HG02571 (cell line): ENCODE results near the gene CLDN3.

Experiments used
- ATAC-seq: cut with Tn5 transposase; IDR thresholded peaks from one replicate; pipeline ENCODE4 v1.9.1; 2021; ENCODE audit warnings: mild to moderate bottlenecking, moderate library complexity; ENCODE audit not compliant: unreplicated experiment

The CLDN3 gene

DNA sequence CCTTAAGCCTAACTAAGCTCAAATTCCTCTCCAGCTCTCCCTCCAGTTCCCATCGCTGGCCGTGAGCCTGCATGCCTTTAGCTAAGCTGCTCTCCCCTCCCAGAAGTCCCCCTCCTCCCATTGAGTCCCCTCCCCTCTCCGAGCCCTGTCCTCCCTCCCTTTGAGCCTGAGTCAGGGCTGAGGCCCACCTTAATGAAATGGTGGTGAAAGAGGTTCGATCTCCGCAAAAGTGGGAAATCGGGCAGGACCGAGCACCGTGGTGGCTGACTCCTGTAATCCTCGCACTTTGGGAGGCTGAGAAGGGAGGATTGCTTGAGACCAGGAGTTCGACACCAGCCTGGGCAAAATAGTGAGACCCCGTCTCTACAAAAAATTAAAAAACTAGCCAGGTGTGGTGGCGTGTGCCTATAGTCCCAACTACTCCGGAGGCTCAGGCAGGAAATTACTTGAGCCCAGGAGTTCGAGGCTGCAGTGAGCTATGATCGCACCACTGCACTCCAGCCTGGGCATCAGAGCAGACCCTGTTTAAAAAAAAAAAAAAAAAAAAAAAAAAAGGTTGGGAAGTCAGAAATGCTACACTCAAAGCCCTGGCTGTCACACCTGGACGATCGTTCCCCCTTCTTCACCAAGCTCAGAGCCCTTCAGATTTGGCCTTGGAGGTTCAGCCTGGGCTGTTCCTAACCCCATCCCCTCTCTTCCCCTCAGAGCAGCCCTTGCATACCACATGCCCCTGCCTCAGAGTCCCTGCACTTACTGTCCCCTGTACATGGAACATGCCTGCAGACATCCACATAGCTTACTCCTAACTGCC lies 995 bp upstream of the CLDN3 start:
- ATAC-seq = no peak

DNA sequence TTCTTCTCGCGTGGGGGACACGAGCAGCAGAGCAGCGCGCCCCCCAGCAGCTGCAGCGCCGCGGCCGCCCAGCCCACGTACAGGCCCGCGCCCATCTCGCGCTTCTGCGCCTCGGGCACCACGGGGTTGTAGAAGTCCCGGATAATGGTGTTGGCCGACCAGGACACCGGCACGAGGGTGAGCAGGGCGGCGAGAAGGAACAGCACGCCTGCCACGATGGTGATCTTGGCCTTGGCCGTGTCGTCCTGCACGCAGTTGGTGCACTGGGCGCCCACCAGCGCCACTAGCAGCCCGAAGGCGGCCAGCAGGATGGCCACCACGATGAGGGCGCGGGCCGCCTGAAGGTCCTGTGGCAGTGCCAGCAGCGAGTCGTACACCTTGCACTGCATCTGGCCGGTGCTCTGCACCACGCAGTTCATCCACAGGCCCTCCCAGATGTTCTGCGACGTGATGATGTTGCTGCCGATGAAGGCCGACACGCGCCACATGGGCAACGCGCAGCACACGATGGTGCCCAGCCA lies 529 bp downstream of the CLDN3 start:
- ATAC-seq = no peak

DNA sequence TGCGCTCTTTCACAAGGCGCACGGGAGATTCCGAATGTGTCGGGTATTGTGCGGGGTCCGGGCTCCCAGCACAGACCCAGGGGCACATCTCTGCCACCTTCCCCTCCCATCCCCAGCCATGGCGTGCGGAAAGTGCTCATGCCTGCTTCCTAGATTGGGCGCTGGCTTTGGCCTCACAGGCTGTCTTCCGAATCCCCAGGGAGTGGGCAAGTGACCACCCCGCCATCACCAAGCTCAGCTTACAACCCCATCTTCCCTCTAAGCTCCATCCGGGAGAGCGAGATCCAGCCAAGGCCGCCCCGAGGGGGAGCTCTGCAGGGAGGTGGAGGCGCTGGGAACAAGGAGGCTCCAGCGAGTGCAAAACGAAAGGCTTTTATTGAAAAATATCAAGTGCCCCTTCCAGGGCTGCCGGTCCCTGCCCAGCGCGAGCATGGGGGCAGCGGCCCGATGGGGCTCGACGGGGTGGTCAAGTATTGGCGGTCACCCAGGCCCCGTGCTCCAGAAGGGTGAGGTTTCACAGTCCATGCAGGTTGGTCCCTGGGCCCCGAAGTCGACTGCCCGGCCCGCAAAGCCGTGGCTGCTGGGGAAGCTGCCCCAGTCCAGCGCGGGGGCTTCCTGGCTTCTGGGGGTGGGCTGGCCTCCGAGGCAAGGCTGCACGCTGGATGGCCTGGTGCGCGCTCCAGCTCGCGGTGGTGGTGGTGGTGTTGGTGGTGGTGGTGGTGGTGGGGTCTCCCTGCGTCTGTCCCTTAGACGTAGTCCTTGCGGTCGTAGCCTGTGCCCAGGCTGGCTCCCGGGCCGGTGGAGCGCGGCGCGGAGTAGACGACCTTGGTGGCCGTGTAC lies 1.2 kb downstream of the CLDN3 start:
- no peak for ATAC-seq

DNA sequence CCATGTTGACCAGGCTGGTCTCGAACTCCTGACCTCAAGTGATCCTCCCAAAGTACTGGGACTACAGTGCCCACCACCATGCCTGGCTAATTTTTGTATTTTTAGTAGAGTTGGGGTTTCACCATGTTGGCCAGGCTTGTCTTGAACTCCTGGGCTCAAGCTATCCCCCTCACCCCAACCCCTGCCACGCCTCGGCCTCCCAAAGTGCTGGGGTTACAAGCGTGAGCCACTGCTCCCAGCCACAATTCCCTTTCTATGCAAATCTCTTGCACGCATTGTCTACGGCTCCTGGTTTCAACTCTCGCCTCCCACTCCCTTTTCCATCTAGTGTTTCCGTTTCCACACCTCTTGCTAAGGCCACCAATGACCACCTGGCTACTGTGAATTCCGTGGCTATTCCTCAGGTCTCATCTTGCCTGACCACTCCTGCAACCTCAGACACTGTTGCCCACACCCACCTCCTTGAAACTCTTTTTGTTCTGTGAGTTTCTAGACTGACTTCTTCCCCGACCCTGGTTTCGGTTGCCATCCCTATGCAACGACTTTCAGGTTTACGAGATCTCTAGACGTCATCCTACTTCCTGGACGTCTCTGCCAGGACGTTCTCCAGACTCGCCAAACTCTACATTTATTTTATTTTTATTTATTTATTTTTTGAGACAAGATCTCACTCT lies 3.4 kb downstream of the CLDN3 start:
- ATAC-seq = no peak

DNA sequence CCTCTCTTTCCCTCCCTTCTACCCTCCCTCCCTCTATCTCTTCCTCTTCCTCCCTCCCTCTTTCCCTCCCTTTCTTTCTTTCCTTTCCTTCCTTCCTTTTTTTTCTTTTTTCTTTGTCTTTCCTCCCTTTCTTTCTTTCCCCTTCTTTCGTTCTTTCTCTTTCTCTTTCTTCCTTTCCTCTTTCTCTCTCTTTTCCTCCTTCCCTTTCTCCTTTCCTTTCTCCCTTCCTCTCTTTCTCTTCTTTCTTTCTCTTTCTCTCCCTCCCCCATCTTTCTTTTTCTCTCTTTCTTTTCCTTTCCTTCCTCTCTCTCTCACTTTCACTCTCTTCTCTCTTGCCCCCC lies 7.4 kb downstream of the CLDN3 start:
- ATAC-seq = no peak

DNA sequence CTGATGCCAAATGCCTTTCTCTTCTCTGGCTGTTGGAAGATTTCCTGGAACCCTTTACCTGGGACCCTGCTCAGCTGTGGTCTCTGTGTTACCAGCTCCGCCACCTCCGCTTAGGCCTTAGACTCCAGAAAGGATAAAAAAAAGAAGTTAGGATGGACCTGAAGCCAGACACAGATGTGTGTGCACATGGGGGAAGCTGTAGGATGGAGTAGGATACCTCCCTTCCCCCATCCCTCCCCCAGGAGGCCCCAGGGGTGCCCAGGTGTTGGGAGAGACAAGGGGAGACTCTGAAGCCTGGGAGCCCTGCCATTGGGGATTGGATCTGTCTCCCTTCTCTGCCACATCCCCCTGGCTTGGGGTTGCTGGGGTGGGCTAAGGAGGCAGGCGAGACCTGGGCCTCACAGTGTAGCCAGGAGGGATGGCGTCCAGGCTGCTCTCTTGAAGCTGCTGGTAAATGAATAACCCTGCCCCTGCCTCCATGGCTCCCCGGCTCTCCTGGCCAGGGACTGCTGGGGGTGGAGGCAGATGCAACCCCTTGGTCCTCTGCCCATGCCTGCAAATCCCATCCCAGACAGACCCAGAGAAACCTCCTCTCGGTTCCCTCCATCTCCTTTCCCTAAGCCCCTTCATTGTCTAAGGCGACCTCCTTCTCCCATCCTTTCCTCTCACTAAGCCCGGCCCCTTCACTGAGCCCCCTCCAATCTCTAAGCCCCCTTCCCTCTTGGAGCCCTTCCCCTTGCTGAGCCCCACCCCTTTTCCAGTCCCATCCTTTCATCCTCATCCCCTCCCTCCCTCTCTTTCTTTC lies 8.0 kb downstream of the CLDN3 start:
- no peak for ATAC-seq

DNA sequence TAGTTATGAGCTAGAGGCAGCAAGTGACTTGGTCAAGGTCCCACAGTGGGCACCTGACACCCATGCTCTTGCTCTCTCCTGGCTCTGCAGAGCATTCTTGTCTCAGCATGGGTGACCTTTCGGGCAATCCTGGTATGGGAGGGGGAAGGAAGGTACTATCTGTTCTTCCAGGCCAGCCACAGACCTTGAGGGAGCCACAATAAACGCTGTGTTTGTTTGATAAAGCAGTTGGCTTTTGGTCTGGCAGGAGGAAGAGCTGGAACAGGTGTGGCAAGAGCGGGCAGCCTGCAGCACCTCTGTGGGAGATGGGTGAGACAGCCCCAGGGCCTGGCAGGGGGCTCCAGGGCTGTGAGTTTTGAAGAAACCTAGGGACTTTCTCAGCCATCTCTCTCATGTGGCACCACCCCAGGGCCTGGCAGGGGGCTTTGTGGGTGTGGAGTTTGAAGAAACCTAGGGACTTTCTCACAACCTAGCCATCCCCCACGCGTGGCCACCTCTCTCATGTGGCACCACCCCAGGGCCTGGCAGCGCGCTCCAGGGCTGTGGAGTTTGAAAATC lies 11.4 kb downstream of the CLDN3 start:
- no peak for ATAC-seq

DNA sequence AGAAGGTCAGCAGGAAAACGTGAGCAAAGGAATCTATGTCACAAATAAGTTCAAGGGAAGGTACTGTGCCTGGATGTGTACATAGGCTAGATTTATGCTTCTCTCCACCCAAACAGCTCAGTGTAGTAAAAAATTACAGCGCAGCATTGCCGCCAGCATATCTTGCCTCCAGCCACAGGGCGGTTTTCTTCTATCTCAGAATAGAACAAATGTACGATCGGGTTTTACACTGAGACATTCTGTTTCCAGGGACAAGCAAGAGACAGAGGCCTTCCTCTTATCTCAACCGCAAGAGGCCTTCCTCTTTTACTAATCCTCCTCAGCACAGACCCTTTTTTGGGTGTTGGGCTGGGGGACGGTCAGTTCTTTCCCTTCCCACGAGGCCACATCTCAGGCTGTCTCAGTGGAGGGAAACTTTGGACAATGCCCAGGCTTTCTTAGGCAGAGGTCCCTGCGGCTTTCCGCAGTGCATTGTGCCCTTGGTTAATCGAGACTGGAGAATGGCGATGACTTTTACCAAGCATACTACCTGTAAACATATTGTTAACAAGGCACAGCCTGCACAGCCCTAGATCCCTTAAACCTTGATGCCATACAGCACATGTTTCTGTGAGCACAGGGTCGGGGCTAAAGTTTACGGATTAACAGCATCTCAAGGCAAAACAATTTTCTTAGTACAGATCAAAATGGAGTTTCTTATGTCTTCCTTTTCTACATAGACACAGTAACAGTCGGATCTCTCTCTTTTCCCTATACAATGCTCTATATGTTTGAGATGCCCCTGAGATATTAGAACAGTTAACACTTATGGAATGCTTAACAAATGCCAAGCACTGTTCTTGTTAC lies 19.9 kb downstream of the CLDN3 start:
- no peak for ATAC-seq

DNA sequence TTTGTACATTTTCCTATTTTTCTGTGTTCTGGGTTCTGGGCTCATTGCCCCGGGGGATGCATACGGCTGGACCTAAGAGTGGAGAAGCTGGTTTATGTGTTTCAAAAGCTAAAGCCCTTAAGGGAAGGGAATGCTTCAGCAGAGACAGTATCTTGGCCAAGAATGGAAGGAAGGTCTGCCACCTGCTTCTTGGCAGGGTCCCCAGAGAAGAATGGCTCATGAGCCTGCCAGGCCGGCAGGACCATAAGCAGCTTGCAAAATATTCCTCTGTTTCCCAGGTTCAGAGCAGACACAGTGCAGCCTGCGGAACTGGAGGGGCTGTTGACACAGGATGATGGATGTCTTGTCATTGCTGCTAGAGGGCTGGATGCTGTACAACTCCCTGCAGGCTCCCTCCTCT lies 23.7 kb downstream of the CLDN3 start:
- ATAC-seq = no peak

DNA sequence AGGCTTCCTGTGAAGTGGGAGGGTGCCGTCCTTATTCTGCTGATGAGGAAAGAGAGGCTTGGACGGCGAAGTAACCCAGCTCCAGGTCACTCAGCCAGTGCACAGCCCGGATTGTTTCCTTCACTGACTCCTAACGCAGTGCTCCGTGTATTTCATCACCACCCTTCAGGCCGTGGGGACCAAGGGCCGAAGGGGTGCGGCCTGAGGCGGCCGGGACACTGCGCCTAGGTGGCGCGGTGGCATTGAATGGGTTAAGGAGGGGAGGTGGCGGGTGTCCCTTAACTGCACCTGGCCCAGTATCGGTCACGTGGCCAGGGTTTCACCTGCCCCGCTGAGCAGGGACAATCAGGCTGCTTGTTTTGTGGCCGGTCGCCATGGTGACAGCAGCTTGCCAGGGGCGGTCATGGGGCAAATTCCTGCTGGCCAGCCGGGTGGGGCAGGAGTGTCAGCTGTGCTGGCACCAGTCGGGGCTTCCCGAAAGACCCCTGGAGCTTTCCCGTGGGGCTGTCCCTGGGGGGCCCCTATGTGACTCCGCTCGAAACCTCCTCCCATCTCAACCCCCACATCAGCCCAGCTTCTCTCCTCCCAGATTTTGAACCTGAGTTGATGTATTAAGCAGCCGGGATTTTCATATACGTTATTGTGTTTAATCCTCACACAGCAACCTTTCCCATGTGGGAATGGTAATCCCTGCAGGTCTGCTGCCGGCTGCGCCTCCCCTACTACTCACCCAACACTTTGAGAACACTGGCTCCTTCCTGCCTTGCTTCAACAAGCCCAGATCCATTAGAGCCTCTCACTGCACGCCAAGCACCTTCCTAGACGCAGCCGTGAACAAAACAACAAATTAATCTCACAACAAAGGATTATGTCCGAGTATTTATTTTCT lies 27.1 kb downstream of the CLDN3 start:
- no peak for ATAC-seq

DNA sequence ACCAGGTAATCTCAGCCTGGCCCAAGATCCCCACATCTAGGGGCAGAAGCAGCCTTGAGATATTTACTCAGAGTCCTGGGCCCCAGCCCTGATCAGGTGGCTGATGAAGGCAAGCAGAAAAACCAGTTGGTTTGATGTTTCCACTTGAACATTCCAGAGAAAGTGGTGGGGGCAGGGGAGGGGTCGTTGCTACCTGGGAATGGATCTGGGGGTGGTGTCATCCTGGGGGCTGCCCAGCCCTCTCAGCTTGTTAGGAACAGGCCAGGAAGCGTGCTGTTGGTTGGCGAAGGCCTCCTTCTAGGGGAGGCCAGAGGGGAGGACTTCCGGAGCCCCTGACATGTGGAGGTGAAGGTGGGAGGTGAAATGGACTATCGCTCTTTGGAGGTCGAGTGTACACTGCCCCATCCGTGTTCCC lies 27.7 kb downstream of the CLDN3 start:
- no peak for ATAC-seq

DNA sequence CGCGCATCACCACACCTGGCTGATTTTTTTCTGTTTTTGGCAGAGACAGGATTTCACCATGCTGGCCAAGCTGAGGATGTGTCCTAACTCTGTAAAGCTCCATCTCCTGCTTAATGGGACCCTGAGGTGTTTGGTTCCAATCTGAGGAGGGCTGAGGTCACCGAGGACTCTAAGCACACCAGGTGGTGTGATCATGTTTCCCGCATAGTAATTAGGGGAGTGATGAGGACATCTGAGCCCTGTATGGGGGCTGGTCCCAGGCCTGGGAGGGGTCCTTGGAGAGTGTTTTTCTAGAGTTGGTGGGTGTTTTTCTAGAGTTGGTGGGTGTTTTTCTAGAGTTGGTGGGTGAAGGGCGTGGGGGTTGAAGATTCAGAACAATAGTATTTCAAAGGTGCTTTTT lies 28.5 kb downstream of the CLDN3 start:
- no peak for ATAC-seq

DNA sequence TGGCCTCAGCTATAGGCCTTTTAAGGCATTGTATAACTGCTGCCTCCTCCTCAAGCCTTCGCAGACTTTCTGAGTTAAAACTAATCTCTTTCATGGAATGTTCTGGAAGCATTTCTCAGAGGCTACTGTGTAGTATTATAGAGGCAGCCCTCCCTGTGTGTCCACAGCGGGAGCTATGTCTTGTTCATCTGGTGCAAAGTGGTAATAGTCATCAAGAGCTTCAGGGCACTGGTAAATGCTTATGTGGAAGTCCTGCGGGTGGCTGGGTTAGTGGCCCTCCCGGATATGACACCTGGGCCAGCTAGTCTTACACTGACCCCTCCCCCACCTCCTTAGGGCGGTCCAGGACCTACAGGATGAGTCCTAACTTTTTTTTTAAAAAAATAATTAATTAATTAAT lies 29.3 kb downstream of the CLDN3 start:
- ATAC-seq = no peak

DNA sequence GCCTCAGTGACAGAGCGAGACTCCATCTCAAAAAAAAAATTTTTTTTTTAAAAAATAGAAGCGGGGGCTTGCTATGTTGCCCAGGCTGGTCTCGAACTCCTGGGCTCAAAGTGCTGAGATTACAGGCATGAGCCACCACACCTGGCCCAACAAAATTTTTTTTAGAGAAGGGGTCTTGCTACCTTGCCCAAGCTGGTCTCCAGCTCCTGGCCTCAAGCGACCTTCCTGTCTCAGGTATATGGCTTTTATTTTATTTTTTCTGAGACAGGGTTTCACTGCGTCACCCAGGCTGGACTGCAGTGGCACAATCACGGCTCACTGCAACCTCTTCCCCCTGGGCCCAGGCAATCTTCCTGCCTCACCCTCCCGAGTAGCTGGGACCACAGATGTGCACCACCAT lies 29.9 kb downstream of the CLDN3 start:
- no peak for ATAC-seq

DNA sequence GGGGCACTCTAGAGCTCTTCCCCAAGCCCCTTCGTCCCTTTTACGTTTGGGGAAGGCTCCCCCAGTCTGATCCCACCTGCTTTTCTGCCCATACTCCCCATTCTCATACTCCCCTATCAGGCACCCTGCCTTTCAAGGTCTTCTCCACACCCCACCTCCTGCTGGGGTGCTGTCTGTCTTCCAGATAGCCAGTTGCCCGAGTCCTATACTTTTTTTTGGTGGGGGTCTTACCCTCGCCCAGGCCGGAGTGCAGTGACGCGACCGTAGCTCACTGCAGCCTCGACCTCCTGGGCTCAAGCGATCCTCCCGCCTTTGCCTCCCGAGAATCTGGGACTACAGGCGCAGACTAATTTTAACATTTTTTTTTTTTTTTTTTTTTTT lies 30.7 kb downstream of the CLDN3 start:
- no peak for ATAC-seq

DNA sequence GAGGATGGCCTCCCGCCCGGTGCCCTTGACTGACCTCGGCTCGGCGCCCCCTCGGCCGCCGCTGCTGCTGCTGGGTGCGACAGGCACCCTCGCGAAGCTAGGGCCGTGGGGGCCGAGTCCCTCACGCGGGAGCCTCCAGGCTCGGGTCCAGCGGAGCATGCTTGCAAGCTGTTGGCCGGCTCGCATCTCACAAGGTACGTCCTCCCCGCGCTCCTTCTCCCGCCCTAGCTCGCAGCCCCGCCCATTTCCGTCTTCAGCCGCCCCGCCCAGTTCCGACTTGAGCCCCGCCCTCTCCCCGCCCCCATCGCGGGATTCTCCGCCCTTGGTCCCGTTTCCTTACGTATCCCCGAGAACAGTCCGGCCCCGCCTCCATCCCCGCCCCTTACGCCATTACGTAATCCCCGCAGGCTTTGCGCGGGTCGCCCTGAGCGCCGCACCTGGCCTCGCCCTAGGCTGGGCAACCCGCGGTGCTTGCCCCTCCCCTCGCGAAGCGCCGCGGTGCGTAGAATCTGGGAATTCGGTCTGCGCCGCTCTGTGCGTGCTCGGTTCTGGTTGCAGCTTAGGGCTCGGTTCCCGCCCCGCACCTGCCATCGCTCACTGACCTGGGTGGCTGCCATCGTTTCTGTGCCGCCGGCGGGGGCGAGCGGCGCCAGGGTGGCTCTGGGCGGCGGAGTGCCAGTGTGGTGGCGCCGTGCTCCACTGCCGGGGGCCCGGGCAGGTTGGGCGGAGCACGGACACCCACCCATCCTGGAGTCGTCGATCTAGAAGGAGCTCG lies 31.3 kb downstream of the CLDN3 start, which contains the start of gene ABHD11:
Gene ABHD11 (minus strand): TSS at position 191 of the 775 bp plus-strand sequence. CDS start 32 bp downstream, at position 159.
- peak; percentile 86 for ATAC-seq

DNA sequence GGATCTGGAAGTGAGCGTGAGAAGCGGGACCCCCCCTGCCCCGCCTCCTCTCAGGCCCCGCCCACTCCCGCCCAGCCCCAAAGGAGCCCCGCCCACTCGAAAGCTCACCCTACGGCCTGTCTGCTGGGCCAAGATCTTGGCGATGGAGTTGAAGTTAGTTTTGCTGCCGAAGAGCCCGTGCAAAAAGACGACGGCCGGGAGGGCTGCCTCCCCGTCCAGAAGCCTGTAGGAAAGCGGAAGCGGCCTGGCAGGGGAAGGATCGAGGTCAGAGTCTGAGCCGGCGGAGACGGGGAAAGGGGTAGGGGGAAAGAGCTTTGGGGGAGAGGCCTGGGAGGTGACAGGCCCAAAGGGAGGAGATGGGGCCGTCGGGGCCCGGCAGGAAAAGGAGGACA lies 31.9 kb downstream of the CLDN3 start:
- ATAC-seq = no peak
